Erythroblast (primary cell): ENCODE measurements around the gene PTGES.
"Not testable (repeated sequence)": the region's sequence is repeated elsewhere in the genome, so short reads cannot be mapped to it uniquely, and the experiment has no call there.

Source experiments
- DNase-seq, 2 experiments: peaks; one replicate each; lab custom pipeline; 2025; lab: John Stamatoyannopoulos, UW
- GATA1 ChIP-seq: IDR thresholded peaks from 2 replicates; pipeline ENCODE4 v1.6.1; 2011; ENCODE audit warnings: low read depth, mild to moderate bottlenecking, control low read depth, low read length, moderate library complexity
- POLR2A ChIP-seq: IDR thresholded peaks from 2 replicates; pipeline ENCODE4 v1.6.1; 2011; ENCODE audit warnings: mild to moderate bottlenecking, low read length

Gene PTGES

DNA sequence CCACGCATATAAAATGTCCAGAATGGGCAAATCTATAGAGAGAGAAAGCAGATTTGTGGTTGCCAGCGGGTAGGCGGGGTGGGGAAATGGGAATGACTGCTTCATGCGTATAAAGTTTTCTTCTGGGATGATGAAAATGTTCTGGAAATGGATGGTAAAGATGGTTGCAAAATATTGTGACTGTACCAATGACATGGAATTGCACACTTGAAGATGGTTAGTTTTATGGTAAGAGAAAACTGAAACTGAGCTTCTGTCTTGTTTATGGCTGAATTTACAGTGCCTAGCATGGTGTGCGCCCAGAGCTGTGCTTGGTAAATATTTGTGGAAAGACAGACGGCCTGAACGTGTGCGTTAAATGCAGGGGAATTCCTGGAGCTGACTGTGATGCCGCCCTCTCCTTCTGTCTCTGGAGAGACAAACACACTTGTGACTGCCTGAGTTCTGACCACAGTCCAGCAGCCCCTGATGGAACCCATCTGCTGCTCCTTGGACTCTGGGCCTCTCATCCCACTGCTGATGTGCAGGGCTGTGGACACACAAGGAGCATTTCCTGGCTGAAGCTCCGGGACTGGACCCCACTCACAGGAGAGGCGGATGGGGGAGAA lies 8.6 kb upstream of the PTGES start:
- TF ChIP-seq GATA1 (no peak), POLR2A (no peak)
- no peak for DNase-seq

DNA sequence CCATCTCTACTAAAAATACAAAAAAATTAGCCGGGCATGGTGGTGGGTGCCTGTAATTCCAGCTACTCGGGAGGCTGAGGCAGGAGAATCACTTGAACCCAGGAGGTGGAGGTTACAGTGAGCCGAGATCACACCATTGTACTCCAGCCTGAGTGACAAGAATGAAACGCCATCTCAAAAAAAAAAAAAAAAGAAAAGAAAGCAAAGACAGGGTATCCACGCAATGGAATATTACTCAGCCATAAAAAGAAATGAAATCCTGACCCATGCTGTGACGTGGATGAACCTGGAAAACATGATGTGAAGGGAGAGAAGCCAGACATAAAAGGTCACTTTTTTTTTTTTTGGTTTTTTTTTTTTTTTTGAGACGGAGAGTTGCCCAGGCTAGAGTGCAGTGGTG lies 7.9 kb upstream of the PTGES start:
- not testable (repeated sequence) for DNase-seq

- TF ChIP-seq POLR2A (no peak), GATA1 (no peak)
- peak in 1 of 2 experiments; percentile 14 for DNase-seq
Measured at GRCh38 chr9:129759804-129760502, 7.1 kb upstream of the PTGES start.

- no peak for DNase-seq
- TF ChIP-seq POLR2A, result no peak
- TF ChIP-seq GATA1, result no peak
Measured at GRCh38 chr9:129759319-129759718, 6.5 kb upstream of the PTGES start.

GRCh38 chr9:129757045-129757444 lies 4.2 kb upstream of the PTGES start:
- TF ChIP-seq GATA1, result no peak
- no peak for TF ChIP-seq POLR2A
- DNase-seq, result no peak

GRCh38 chr9:129756191-129756590 lies 3.3 kb upstream of the PTGES start:
- no peak for TF ChIP-seq GATA1
- TF ChIP-seq POLR2A, result no peak
- DNase-seq, result no peak

DNA sequence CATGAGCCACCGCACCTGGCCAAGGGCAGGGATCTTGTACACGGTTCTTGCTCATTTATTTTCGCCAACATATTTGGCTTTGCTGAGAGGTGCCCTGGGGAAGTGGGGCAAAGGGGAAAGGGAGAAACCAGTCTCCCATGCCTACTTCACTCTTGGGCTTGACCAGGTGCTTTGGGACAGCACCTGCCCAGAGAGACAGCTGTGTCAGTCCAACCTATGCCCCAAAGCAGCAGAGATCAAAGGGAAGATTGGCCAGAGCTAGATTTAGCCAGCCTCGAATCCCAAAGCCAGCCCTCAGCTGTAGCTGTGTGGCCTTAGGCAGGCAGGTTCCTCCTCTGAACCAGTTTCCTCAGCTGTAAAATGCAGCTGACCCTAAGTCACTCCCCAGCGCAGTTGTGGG lies 2.3 kb upstream of the PTGES start:
- TF ChIP-seq POLR2A (no peak), GATA1 (no peak)
- DNase-seq, result no peak

DNA sequence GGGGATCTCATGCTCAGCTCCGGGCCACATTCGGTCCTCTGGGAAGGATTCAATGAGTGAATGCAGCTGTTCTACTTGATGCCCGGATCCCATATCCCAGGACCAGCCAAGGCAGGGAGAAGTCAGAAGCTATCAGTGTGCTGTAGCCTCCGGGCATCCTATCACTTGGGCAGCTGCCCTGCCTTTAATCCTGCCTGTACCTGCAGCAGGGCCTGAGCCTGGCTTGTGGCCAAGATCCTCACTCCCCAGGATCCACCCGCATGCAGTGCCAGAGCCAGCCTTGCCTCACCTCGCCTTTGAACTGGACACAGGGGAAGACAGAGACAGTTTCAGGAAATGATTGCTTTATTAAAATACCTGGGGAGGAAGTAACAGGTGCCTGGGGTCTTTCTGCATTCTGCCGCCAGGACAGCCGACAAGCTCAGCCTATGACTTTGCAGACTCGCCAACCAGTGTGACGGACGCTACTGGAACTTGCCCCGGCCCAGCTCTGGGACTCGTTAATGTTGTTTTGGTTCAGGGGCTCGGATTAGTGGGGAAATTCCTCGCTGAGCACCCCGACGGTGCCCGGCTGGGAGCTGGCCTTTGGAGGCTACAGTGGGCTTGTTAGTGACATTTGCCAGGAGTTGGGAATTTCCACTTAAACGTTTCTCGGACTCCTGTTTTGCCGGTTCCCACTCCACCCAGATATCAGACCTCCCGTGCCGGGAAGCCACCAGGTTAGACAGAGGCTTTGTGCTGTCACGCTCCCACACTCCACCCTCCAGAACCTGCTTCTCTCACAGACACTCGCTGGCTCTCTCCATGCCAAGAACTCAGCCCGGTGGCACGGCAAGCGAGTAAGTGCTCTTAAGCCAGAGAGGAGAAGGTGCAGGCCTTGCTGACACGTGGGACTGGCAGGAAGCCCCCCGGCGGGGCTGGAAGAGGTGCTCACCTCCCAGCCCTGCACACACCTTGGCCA lies 721 bp downstream of the PTGES start:
- no peak for DNase-seq
- TF ChIP-seq POLR2A, result no peak
- no peak for TF ChIP-seq GATA1

- TF ChIP-seq POLR2A (no peak), GATA1 (no peak)
- DNase-seq, result no peak
Measured at GRCh38 chr9:129750013-129750638, 2.7 kb downstream of the PTGES start.

GRCh38 chr9:129749575-129749974 lies 3.3 kb downstream of the PTGES start:
- no peak for DNase-seq
- no peak for TF ChIP-seq POLR2A
- TF ChIP-seq GATA1, result no peak

DNA sequence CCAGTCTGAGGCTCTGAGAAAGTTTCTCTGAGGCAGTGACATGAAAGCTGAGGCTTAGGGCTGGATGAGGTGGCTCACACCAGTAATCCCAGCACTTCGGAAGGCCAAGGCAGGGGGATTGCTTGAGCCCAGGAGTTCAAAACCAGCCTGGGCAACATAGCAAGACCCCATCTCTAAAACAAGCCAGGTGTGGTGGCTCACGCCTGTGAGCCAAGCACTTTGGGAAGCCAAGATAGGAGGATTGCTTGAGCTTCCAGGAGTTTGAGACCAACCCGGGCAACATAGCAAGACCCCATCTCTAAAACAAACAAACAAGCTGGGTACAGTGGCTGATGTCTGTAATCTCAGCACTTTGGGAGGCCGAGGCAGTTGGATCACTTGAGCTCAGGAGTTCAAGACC lies 3.8 kb downstream of the PTGES start:
- not testable (repeated sequence) for DNase-seq

DNA sequence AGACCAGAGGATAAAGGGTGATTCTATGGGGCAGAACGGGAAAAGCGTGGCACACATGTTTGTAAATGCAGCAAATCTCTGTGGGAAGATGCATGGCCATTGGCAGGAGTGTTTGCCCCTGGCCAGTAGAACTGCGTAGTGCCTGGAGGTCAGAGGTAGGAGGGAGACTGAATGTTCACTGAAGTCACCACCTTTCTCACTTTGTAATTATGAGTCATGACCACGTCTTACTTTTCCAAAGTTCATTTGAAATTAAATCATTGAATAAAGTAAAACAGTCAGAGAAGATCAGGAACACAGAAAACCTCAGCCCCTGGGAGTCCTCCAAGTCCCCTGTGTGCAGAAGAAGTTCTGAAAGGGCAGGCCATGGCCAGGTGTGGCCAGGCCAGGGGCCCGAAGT lies 4.6 kb downstream of the PTGES start:
- TF ChIP-seq POLR2A (no peak), GATA1 (no peak)
- no peak for DNase-seq

- no peak for TF ChIP-seq GATA1
- no peak for TF ChIP-seq POLR2A
- DNase-seq, result no peak
Measured at GRCh38 chr9:129746092-129746777, 6.6 kb downstream of the PTGES start.
